ENCODE results near the gene ABCB8. TPM values are rescaled to one million over a fixed set of nuclear protein-coding genes. Genes with fewer than 3 reads are reported as not detected.

The ABCB8 gene
- total and polyA plus RNA-seq, 2 of the 8 experiments (the other 6 are each of a cell fraction or from before 2014, with no cell fraction given) = 17.7 to 27.0 TPM

- Histone ChIP-seq H3K4me3 (ENCODE audit: extremely low read depth in 1 of 4, insufficient read depth in 2 of 4, low read depth in 3 of 4, low read length in 4 of 4) (no peak overlapping the region), H2BK12ac (ENCODE audit: low read depth, low read length) (no peak overlapping the region), H3K79me2 (ENCODE audit: control insufficient read depth in 1 of 2, insufficient read depth in 2 of 2, low read length in 2 of 2) (no peaks in the 10 kb centered on the region), H2BK20ac (ENCODE audit: low read length) (no peak overlapping the region), H3K23ac (ENCODE audit: insufficient read length) (no peak overlapping the region), H3K14ac (ENCODE audit: insufficient read length) (no peak overlapping the region), H3K18ac (ENCODE audit: extremely low read depth, low read length) (no peak overlapping the region; the same call in 1 of the 2 replicates), H3K79me1 (ENCODE audit: low read depth, low read length) (no peaks in the 10 kb centered on the region; the same call in 1 of the 2 replicates), H3K27me3 (replicated peaks in 1 of 4; ENCODE audit: control insufficient read depth in 3 of 4, extremely low read depth in 1 of 4, insufficient read depth in 3 of 4, low read length in 3 of 4) (peaks cover 2 to 31% (median 26%) of the 10 kb centered on the region in 4 experiments), H3K9me3 (ENCODE audit: insufficient read depth in 2 of 2, low read depth in 1 of 2, low read length in 1 of 2) (no peaks in the 10 kb centered on the region), H3K56ac (replicated peaks; ENCODE audit: insufficient read length, low read depth, low read length) (no peak overlapping the region), H3K4me1 (replicated peaks in 1 of 4; ENCODE audit: control insufficient read depth in 3 of 4, insufficient read depth in 4 of 4, low read length in 3 of 4) (peaks cover 11 to 33% (median 25%) of the 10 kb centered on the region in 4 experiments), H4K5ac (ENCODE audit: insufficient read length, low read depth, low read length) (no peak overlapping the region), H3K9ac (replicated peaks in 1 of 4; ENCODE audit: extremely low read depth in 1 of 4, low read depth in 3 of 4, low read length in 3 of 4) (no peak overlapping the region), H3K27ac (ENCODE audit: low read depth, low read length) (no peak overlapping the region), H2AK5ac (ENCODE audit: low read depth, low read length) (no peak overlapping the region), H4K20me1 (replicated peaks in 1 of 2; ENCODE audit: control insufficient read depth in 1 of 2, insufficient read depth in 2 of 2, low read length in 2 of 2) (peaks cover 2 to 5% of the 10 kb centered on the region in 2 experiments), H2BK120ac (replicated peaks; ENCODE audit: low read depth, low read length) (no peak overlapping the region), H3K36me3 (ENCODE audit: control insufficient read depth in 2 of 4, insufficient read depth in 4 of 4, low read length in 3 of 4) (no peaks in the 10 kb centered on the region), H4K8ac (ENCODE audit: extremely low read depth, insufficient read depth, low read length) (no peak overlapping the region), H3K4me2 (ENCODE audit: insufficient read depth in 1 of 2, low read depth in 2 of 2, low read length in 2 of 2) (peak overlapping the region; percentile 35 to 81), H2BK5ac (ENCODE audit: low read depth, low read length) (no peak overlapping the region), H3K4ac (replicated peaks; ENCODE audit: insufficient read length, low read depth, low read length) (no peak overlapping the region), H3K23me2 (ENCODE audit: low read depth, low read length) (peaks cover 13% of the 10 kb centered on the region), H4K91ac (replicated peaks; ENCODE audit: insufficient read length, low read length) (peak overlapping the region; percentile 11), H2AFZ (ENCODE audit: low read length) (0 out of 2 replicates have a peak overlapping the region, but pooled peaks have one; percentile 58), H2BK15ac (ENCODE audit: low read length) (no peak overlapping the region)
- WGBS, 2 experiments (ENCODE audit: extremely low coverage in 1 of 2, insufficient coverage in 1 of 2, insufficient read length in 1 of 2, insufficient replicate concordance in 2 of 2, low coverage in 1 of 2, low lambda C conversion rate in 2 of 2, missing lambda C conversion rate in 1 of 2) = 61% methylated on average over 2 of the region's 2 CpGs; no CpG with 5 or more reads in 1 of the 2 experiments
- DNase-seq (ENCODE audit: low read depth in 1 of 2, low spot score in 2 of 2) (no peak), FAIRE-seq (no peak)
- CTCF ChIA-PET (ENCODE audit: partially characterized antibody) = interaction anchor here (0.7 to 27.0 kb wide), 26 partner anchors 8 to 341 kb away, joined by 3 to 797 read pairs (median 4); partner anchors contain the start of genes ATG9B and TMEM176B
- POLR2A ChIA-PET (ENCODE audit: partially characterized antibody) = interaction anchor here (0.6 to 3.0 kb wide), 7 partner anchors 9 to 98 kb away, joined by 3 to 13 read pairs (median 4); no protein-coding TSS in a partner anchor
- TF ChIP-seq, protein P1, sequence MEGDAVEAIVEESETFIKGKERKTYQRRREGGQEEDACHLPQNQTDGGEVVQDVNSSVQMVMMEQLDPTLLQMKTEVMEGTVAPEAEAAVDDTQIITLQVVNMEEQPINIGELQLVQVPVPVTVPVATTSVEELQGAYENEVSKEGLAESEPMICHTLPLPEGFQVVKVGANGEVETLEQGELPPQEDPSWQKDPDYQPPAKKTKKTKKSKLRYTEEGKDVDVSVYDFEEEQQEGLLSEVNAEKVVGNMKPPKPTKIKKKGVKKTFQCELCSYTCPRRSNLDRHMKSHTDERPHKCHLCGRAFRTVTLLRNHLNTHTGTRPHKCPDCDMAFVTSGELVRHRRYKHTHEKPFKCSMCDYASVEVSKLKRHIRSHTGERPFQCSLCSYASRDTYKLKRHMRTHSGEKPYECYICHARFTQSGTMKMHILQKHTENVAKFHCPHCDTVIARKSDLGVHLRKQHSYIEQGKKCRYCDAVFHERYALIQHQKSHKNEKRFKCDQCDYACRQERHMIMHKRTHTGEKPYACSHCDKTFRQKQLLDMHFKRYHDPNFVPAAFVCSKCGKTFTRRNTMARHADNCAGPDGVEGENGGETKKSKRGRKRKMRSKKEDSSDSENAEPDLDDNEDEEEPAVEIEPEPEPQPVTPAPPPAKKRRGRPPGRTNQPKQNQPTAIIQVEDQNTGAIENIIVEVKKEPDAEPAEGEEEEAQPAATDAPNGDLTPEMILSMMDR (IDR thresholded peaks at IDR 0.05; ENCODE audit: control extremely low read depth in 1 of 3, insufficient read depth in 1 of 3, low read depth in 1 of 3, low read length in 3 of 3) = peak in 2 of 3 experiments; percentile 50 to 63; a peak in 3 of 4 replicates
- TF ChIP-seq HDAC6 (IDR thresholded peaks at IDR 0.05; ENCODE audit: low read depth, low read length) = no peak
- TF ChIP-seq FOSL1 (IDR thresholded peaks at IDR 0.05; ENCODE audit: insufficient read depth, low read depth, low read length) = no peak
- no peak for TF ChIP-seq SIN3A (conservative IDR thresholded peaks at IDR 0.05 in 1 of 2, IDR thresholded peaks at IDR 0.05 in 1 of 2; ENCODE audit: low read depth in 1 of 2, low read length in 2 of 2)
- TF ChIP-seq GABPA (IDR thresholded peaks at IDR 0.05; ENCODE audit: borderline replicate concordance, insufficient read depth, low read length) = no peak
- no peak for TF ChIP-seq CBX5 (IDR thresholded peaks at IDR 0.05; ENCODE audit: low read depth, low read length)
- TF ChIP-seq SP1 (IDR thresholded peaks at IDR 0.05; ENCODE audit: low read depth, low read length) = 0 out of 2 replicates have a peak, but pooled peaks have one; percentile 10
- TF ChIP-seq CHD2 (IDR thresholded peaks at IDR 0.05; ENCODE audit: low read length) = no peak
- TF ChIP-seq TCF12 (IDR thresholded peaks at IDR 0.05; ENCODE audit: low read depth, low read length) = no peak
- TF ChIP-seq NANOG (IDR thresholded peaks at IDR 0.05; ENCODE audit: insufficient read depth, low read depth, low read length, poor library complexity, severe bottlenecking) = no peak
Measured at GRCh38 chr7:150980663-150981062, 47.6 kb upstream of the ABCB8 start.
